DND-41 (cell line): Measurements from ENCODE around the gene RUNX2.
"Not testable (repeated sequence)": the region's sequence is repeated elsewhere in the genome, so short reads cannot be mapped to it uniquely, and the experiment has no call there.

Source experiments
- ATAC-seq: fragments of 200-7000 bp; cut with Tn5 transposase; 3 replicates; pipeline ENCODE4 v1.9.1; 2021; ENCODE audit warnings: low read depth; ENCODE audit not compliant: insufficient read depth
- DNase-seq: peaks from one replicate; pipeline ENCODE4 v3.0.0-alpha.2; 2020
- H2AFZ ChIP-seq: 2 replicates; pipeline ENCODE4 v1.6.0; 2012; ENCODE audit warnings: low read depth, low read length
- H3K27ac ChIP-seq: 2 replicates; pipeline ENCODE4 v1.5.1; 2012; ENCODE audit warnings: low read length, inconsistent platforms
- H3K27me3 ChIP-seq: fragments of 200-600 bp; sonication (generic); 2 replicates; pipeline ENCODE4 v1.6.0; 2012; ENCODE audit warnings: low read length, mild to moderate bottlenecking, inconsistent platforms; ENCODE audit not compliant: insufficient read depth, poor library complexity
- H3K36me3 ChIP-seq: 2 replicates; pipeline ENCODE4 v1.5.1; 2012; ENCODE audit warnings: low read length, inconsistent platforms; ENCODE audit not compliant: insufficient read depth
- H3K4me1 ChIP-seq: 2 replicates; pipeline ENCODE4 v1.5.1; 2012; ENCODE audit warnings: mild to moderate bottlenecking, low read length; ENCODE audit not compliant: insufficient read depth
- H3K4me2 ChIP-seq: 2 replicates; pipeline ENCODE4 v1.6.0; 2012; ENCODE audit warnings: mild to moderate bottlenecking, moderate library complexity, low read length, inconsistent platforms; ENCODE audit not compliant: insufficient read depth
- H3K4me3 ChIP-seq, 2 experiments: fragments of 200-600 bp in 1 of 2; shearing (Covaris generic) in 1 of 2; 2 replicates each; pipeline ENCODE4 v1.5.1; 2012 to 2016; ENCODE audit warnings: inconsistent platforms in 2 of 2, low read length in 2 of 2, mild to moderate bottlenecking in 2 of 2, low read depth in 1 of 2, moderate library complexity in 1 of 2
- H3K79me2 ChIP-seq: 2 replicates; pipeline ENCODE4 v1.6.0; 2012; ENCODE audit warnings: low read length, inconsistent platforms; ENCODE audit not compliant: insufficient read depth
- H3K9ac ChIP-seq: 2 replicates; pipeline ENCODE4 v1.6.0; 2012; ENCODE audit warnings: low read depth, mild to moderate bottlenecking, inconsistent platforms, low read length, moderate library complexity
- H3K9me3 ChIP-seq: 2 replicates; pipeline ENCODE4 v1.5.1; 2012; ENCODE audit warnings: low read length, moderate library complexity, mild to moderate bottlenecking, inconsistent platforms; ENCODE audit not compliant: insufficient read depth, severe bottlenecking
- H4K20me1 ChIP-seq: 2 replicates; pipeline ENCODE4 v1.6.0; 2012; ENCODE audit warnings: low read length; ENCODE audit not compliant: insufficient read depth
- EZH2 ChIP-seq: IDR thresholded peaks from 3 replicates; pipeline ENCODE4 v1.6.1; 2012; ENCODE audit warnings: borderline replicate concordance, low read depth, mild to moderate bottlenecking, moderate library complexity, low read length, inconsistent platforms; ENCODE audit not compliant: severe bottlenecking
- TF ChIP-seq, protein P1 (sequence below): IDR thresholded peaks from 2 replicates; pipeline ENCODE4 v1.5.1; 2012; ENCODE audit warnings: borderline replicate concordance, low read length, moderate library complexity, mild to moderate bottlenecking; ENCODE audit not compliant: poor library complexity, severe bottlenecking; ENCODE audit errors: extremely low read depth

Gene RUNX2

DNA sequence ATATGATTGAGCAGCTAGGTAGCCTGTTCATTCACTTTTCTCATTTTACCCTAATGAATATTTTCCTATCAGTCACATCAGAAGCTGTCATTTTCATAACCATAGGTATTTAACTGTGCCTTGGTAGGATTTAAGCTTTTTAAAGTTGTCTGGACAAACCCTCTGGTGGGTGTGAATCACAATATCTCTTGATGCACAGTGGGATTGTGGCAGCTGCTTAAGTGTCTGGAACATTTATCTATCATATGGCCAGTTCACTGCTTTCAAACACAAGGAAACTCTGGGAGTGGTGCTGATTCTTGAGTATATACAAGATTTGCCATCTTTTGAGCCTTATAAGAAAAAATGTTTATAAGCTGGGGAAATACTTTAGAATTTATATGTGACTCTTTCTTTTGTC lies 136.6 kb downstream of the RUNX2 start:
- no peak overlapping the region for H3K9ac ChIP-seq
- no peak overlapping the region for H2AFZ ChIP-seq
- H3K27me3 ChIP-seq: no peaks in the 10 kb centered on the region
- H3K4me1 ChIP-seq: peaks cover 6% of the 10 kb centered on the region; the same call in 1 of the 2 replicates
- H3K9me3 ChIP-seq: no peaks in the 10 kb centered on the region
- peaks cover 40% of the 10 kb centered on the region for H3K36me3 ChIP-seq
- ATAC-seq (no peak), DNase-seq (no peak)
- H3K27ac ChIP-seq: no peak overlapping the region
- no peak overlapping the region for H3K4me3 ChIP-seq
- TF ChIP-seq EZH2: no peak
- TF ChIP-seq, protein P1, sequence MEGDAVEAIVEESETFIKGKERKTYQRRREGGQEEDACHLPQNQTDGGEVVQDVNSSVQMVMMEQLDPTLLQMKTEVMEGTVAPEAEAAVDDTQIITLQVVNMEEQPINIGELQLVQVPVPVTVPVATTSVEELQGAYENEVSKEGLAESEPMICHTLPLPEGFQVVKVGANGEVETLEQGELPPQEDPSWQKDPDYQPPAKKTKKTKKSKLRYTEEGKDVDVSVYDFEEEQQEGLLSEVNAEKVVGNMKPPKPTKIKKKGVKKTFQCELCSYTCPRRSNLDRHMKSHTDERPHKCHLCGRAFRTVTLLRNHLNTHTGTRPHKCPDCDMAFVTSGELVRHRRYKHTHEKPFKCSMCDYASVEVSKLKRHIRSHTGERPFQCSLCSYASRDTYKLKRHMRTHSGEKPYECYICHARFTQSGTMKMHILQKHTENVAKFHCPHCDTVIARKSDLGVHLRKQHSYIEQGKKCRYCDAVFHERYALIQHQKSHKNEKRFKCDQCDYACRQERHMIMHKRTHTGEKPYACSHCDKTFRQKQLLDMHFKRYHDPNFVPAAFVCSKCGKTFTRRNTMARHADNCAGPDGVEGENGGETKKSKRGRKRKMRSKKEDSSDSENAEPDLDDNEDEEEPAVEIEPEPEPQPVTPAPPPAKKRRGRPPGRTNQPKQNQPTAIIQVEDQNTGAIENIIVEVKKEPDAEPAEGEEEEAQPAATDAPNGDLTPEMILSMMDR: no peak
- H4K20me1 ChIP-seq: no peaks in the 10 kb centered on the region
- H3K4me2 ChIP-seq: no peak overlapping the region
- H3K79me2 ChIP-seq: 0 out of 2 replicates have a peak, but pooled peaks cover 5% of the 10 kb centered on the region

DNA sequence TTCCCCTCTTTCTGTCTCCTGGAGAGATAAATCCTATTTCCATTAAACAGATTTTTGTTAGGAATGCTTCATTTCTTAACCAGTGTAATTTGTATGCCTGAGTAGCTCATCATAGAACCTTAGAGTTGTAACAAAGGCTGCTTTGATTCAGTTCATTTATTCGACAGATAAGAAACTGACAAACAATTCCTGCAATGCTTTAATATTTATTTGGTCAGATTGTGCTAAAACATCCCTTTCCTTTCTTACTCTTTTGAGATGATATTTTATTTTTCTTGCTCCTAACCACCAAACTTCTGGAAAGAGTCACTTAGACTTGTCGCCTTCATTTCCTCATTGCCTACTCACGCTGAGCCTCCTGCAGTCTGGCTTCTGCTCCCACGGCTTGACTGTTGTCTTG lies 138.6 kb downstream of the RUNX2 start:
- no peak overlapping the region for H3K4me2 ChIP-seq
- TF ChIP-seq, protein P1: no peak
- TF ChIP-seq EZH2: no peak
- H3K27ac ChIP-seq: no peak overlapping the region
- no peaks in the 10 kb centered on the region for H3K9me3 ChIP-seq
- DNase-seq: no peak
- no peak overlapping the region for H3K4me3 ChIP-seq
- H4K20me1 ChIP-seq: no peaks in the 10 kb centered on the region
- H3K9ac ChIP-seq: no peak overlapping the region
- no peak overlapping the region for H2AFZ ChIP-seq
- H3K79me2 ChIP-seq: 0 out of 2 replicates have a peak, but pooled peaks cover 3% of the 10 kb centered on the region
- peaks cover 37% of the 10 kb centered on the region for H3K36me3 ChIP-seq
- no peaks in the 10 kb centered on the region for H3K27me3 ChIP-seq
- H3K4me1 ChIP-seq: no peaks in the 10 kb centered on the region
- no peak for ATAC-seq

DNA sequence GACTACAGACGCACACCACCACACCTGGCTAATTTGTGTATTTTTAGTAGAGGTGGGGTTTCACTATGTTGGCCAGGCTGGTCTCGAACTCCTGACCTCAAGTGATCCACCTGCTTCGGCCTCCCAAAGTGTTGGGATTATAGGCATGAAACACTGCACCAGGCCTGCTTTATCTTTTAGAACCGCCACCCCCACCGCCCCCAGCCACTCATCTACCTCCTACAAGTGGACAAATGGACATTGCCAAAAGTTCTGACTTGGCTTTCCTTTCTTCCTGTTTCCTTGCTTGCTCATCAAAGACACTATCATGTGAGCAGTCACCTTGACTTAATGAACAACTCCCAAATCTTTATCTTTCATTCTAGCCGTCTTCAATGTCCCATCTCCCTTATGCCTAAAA lies 139.3 kb downstream of the RUNX2 start:
- H3K9me3 ChIP-seq, DNase-seq, H3K4me2 ChIP-seq, H3K79me2 ChIP-seq, H4K20me1 ChIP-seq, H3K4me3 ChIP-seq, ATAC-seq, H3K27me3 ChIP-seq, H3K27ac ChIP-seq, H2AFZ ChIP-seq, H3K9ac ChIP-seq, H3K4me1 ChIP-seq: not testable (repeated sequence)
- H3K36me3 ChIP-seq: peaks cover 34% of the 10 kb centered on the region

DNA sequence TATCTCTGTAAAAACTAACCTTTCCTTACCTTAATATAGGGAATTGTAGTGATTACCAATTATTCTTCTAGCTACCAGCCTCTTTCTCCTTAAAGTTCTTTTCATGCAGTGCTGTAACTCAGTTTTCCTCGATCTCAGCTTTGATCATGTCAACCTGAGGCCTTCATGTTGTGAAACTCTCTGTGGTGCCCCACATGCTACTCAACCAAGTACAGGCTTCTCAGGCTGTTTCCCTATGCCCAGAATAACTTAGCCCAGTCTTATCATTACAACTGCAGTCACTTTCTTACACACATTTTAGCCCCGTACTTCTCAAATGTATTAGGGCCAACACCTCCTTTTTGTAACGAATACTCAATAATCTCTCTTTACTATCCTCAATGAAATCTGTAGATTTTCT lies 139.7 kb downstream of the RUNX2 start:
- H3K9ac ChIP-seq: no peak overlapping the region
- no peak overlapping the region for H3K27ac ChIP-seq
- no peaks in the 10 kb centered on the region for H3K9me3 ChIP-seq

More for the DNA sequence above, 139.7 kb downstream of the RUNX2 start:
- Histone ChIP-seq H3K4me2 (no peak overlapping the region), H3K27me3 (no peaks in the 10 kb centered on the region), H3K4me3 (no peak overlapping the region), H3K4me1 (no peaks in the 10 kb centered on the region), H2AFZ (no peak overlapping the region), H4K20me1 (no peaks in the 10 kb centered on the region), H3K36me3 (peaks cover 30% of the 10 kb centered on the region), H3K79me2 (0 out of 2 replicates have a peak, but pooled peaks cover 5% of the 10 kb centered on the region)
- DNase-seq: no peak
- ATAC-seq: no peak
- TF ChIP-seq, protein P1: no peak
- no peak for TF ChIP-seq EZH2
